Measurements from ENCODE around the gene CDH4. TPM values are rescaled to one million over a fixed set of nuclear protein-coding genes. Genes with fewer than 3 reads are reported as not detected.

Gene CDH4
- total and polyA plus RNA-seq, 11 donors = 0.04 to 0.54 (median 0.08) TPM; not detected in 1

DNA sequence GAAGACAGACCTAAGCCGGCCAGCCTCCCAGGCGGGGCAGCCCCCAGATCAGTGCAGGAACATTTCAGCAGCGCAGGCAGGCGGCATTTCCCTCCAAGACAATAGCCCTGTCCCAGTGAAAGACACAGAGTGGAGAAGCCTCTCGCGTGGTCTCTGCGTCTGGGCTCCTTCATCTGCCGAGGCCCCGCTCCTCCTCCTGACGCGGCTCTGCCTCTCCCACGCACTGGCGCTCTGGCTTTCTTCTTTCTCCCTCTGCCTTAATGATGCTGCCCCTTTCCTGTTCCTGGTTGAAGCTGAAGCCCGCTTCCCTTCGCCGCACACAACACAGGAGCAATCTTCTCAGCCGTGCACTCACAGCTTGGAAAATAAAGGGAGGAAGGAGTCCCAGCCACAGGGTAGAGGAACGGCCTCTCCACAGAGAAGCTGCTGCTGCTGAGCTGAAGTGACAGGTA is 347.5 kb downstream of the CDH4 start:
- Histone ChIP-seq H3K36me3 (no peaks in the 10 kb centered on the region), H3K4me1 (no peaks in the 10 kb centered on the region), H3K9me3 (peaks cover 0 to 31% (median 7%) of the 10 kb centered on the region in 12 donors), H3K27me3 (peaks cover 0 to 9% (median 0%) of the 10 kb centered on the region in 9 donors), H3K4me3 (no peak overlapping the region), H3K27ac (no peak overlapping the region)
- WGBS, 4 donors = 67 to 75% (median 68%) methylated on average over 18 of the region's 18 CpGs
- peak in 1 of 5 donors; percentile 15 for DNase-seq
- peak in 1 of 4 donors; percentile 15 for ATAC-seq
- intact Hi-C loops (cut with DNase I) = no loop called here
- TF ChIP-seq CTCF (IDR thresholded peaks at IDR 0.05) = no peak
- no peak for TF ChIP-seq POLR2A (IDR thresholded peaks at IDR 0.05)

DNA sequence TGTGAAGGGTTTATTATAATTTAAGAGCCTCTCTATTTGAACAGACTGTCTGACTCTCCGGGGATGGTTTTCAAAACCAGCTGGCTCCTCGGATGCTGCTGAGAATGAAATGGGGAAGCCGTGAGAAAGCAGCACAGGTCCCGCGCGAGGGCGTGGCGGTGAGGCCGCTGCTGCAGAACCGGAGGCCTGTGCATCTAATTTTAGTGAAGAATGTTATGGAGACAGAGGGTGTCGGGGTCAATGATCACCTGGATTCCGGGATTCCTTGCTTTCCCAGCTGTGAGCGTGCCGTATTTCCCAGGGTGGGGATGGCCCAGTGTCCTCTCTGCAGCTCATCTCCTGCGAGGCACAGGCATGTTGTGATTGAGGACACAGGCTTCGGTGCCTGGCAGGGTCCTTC is 348.0 kb downstream of the CDH4 start:
- DNase-seq (peak in 1 of 5 donors; percentile 28), ATAC-seq (no peak)
- Histone ChIP-seq H3K27ac (no peak overlapping the region), H3K27me3 (peaks cover 0 to 9% (median 0%) of the 10 kb centered on the region in 9 donors), H3K9me3 (peaks cover 0 to 31% (median 7%) of the 10 kb centered on the region in 12 donors), H3K36me3 (no peaks in the 10 kb centered on the region), H3K4me3 (no peak overlapping the region), H3K4me1 (no peaks in the 10 kb centered on the region)
- 81 to 87% (median 86%) methylated on average over 16 of the region's 16 CpGs for WGBS, 4 donors
- TF ChIP-seq POLR2A (IDR thresholded peaks at IDR 0.05) (no peak), CTCF (IDR thresholded peaks at IDR 0.05) (no peak)
- intact Hi-C loops (cut with DNase I) = no loop called here

GRCh38 chr20:61601361-61601760 is 349.3 kb downstream of the CDH4 start:
- intact Hi-C loops (cut with DNase I) = no loop called here
- ATAC-seq = no peak
- 85 to 96% (median 94%) methylated on average over 12 of the region's 12 CpGs for WGBS, 4 donors
- H3K4me3 ChIP-seq = no peak overlapping the region
- H3K9me3 ChIP-seq = peaks cover 0 to 21% (median 6%) of the 10 kb centered on the region in 12 donors
- H3K4me1 ChIP-seq = no peaks in the 10 kb centered on the region
- DNase-seq = peak in 1 of 5 donors; percentile 26
- no peak overlapping the region for H3K27ac ChIP-seq
- peaks cover 0 to 9% (median 0%) of the 10 kb centered on the region in 9 donors for H3K27me3 ChIP-seq
- no peaks in the 10 kb centered on the region for H3K36me3 ChIP-seq
- TF ChIP-seq POLR2A (IDR thresholded peaks at IDR 0.05) (no peak), CTCF (IDR thresholded peaks at IDR 0.05) (no peak)

DNA sequence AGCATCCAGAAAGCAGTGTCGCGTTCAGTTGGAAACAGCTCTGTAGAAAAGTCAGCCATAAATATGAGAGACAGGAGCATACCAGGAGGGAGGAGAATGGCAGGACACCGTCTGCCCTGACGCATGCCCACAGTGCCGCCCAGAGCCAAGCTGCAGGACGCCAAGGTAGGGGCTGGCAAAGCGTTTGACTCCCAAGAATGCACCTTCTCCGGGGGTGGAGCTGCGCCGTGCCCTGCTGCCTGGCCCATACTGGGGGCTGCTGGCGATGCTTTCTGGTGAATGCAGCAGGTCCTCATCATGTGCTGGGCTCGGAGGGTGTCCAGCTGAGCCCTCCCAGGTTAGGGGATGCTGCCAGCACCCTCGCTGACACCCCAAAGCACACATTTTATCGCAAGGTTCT is 349.8 kb downstream of the CDH4 start:
- no peaks in the 10 kb centered on the region for H3K4me1 ChIP-seq
- no peaks in the 10 kb centered on the region for H3K36me3 ChIP-seq
- peaks cover 0 to 9% (median 0%) of the 10 kb centered on the region in 9 donors for H3K27me3 ChIP-seq
- WGBS, 4 donors = 89 to 95% (median 91%) methylated on average over 12 to 14 of the region's 14 CpGs
- H3K4me3 ChIP-seq = no peak overlapping the region
- intact Hi-C loops (cut with DNase I) = no loop called here
- peaks cover 0 to 16% (median 4%) of the 10 kb centered on the region in 12 donors for H3K9me3 ChIP-seq
- ATAC-seq (no peak), DNase-seq (peak in 1 of 5 donors; percentile 48)
- H3K27ac ChIP-seq = no peak overlapping the region
- TF ChIP-seq CTCF (IDR thresholded peaks at IDR 0.05) (no peak), POLR2A (IDR thresholded peaks at IDR 0.05) (no peak)
